ENCODE results near the gene FANCC. TPM values are rescaled to one million over a fixed set of nuclear protein-coding genes. Genes with fewer than 3 reads are reported as not detected.
A peak's percentile ranks its signal among the peaks of the same experiment; 100 is the strongest.

Gene FANCC
- total and polyA plus RNA-seq, 2 of the 4 experiments (the other 2 are of a cell fraction): 4.7 to 6.3 TPM

- ATAC-seq (ENCODE audit: low read depth) (peak; percentile 68), DNase-seq (no peak)
- in situ Hi-C loops (cut with MboI; ENCODE audit: low sequenced_read_pairs): no loop called here
- H3K9me3 ChIP-seq (ENCODE audit: control insufficient read depth, insufficient read depth, low read length): no peaks in the 10 kb centered on the region
- peaks cover 91% of the 10 kb centered on the region for H4K20me1 ChIP-seq (ENCODE audit: insufficient read depth, low read length)
- H3K79me1 ChIP-seq (ENCODE audit: low read depth in 1 of 2, low read length in 2 of 2): peaks cover 30 to 91% of the 10 kb centered on the region in 2 experiments
- no peak overlapping the region for H2BK20ac ChIP-seq (ENCODE audit: low read depth, low read length)
- H3K9me1 ChIP-seq (ENCODE audit: insufficient read depth, low read length): peaks cover 43% of the 10 kb centered on the region
- no peak overlapping the region for H2BK15ac ChIP-seq (ENCODE audit: low read depth, low read length)
- ChIA-PET CTCF (interaction anchor here (0.6 to 1.5 kb wide), 4 partner anchors 12 to 392 kb away, joined by 3 to 4 read pairs (median 4); no protein-coding TSS in a partner anchor), POLR2A (ENCODE audit: unreplicated experiment) (no interaction called here)
- no peak overlapping the region for H3K23ac ChIP-seq (ENCODE audit: low read depth, low read length)
- no TSS peak for BruUV-seq (replicated peaks)
- H3K4ac ChIP-seq (ENCODE audit: low read depth, low read length): no peak overlapping the region
- no peak for TF ChIP-seq RFX5 (IDR thresholded peaks at IDR 0.05; ENCODE audit: low read depth, low read length)
- TF ChIP-seq MXI1 (IDR thresholded peaks at IDR 0.05; ENCODE audit: borderline replicate concordance, low read depth, low read length): no peak
- TF ChIP-seq BHLHE40 (IDR thresholded peaks at IDR 0.05; ENCODE audit: low read depth, low read length): no peak
- no peak for TF ChIP-seq MAZ (IDR thresholded peaks at IDR 0.05; ENCODE audit: borderline replicate concordance, low read depth, low read length)
- TF ChIP-seq, protein P1, sequence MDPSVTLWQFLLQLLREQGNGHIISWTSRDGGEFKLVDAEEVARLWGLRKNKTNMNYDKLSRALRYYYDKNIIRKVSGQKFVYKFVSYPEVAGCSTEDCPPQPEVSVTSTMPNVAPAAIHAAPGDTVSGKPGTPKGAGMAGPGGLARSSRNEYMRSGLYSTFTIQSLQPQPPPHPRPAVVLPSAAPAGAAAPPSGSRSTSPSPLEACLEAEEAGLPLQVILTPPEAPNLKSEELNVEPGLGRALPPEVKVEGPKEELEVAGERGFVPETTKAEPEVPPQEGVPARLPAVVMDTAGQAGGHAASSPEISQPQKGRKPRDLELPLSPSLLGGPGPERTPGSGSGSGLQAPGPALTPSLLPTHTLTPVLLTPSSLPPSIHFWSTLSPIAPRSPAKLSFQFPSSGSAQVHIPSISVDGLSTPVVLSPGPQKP (IDR thresholded peaks at IDR 0.05; ENCODE audit: borderline replicate concordance, low read depth, low read length): no peak
- peak; percentile 30; the same call in 1 of the 2 replicates for TF ChIP-seq RAD21 (IDR thresholded peaks at IDR 0.05; ENCODE audit: low read length)
- peak; percentile 56 for TF ChIP-seq SMC3 (IDR thresholded peaks at IDR 0.05; ENCODE audit: low read depth, low read length)
- peak; percentile 35 for TF ChIP-seq CTCF (conservative IDR thresholded peaks at IDR 0.05; ENCODE audit: low read depth, low read length)
- no peak overlapping the region for H3K18ac ChIP-seq (ENCODE audit: low read depth, low read length)
- H4K8ac ChIP-seq (ENCODE audit: low read depth in 2 of 2, low read length in 2 of 2): no peak overlapping the region
- H3K4me3 ChIP-seq (ENCODE audit: insufficient read depth, low read depth, low read length): no peak overlapping the region
- dilution Hi-C loops (cut with HindIII; ENCODE audit: low sequenced_read_pairs, unreplicated experiment): no loop called here
- H3K9ac ChIP-seq (ENCODE audit: low read depth, low read length): no peak overlapping the region
- H3K27ac ChIP-seq (ENCODE audit: insufficient read depth, low read length): no peak overlapping the region
- H4K91ac ChIP-seq (ENCODE audit: insufficient read depth, low read depth, low read length): no peak overlapping the region
- H2AK9ac ChIP-seq (replicated peaks; ENCODE audit: low read depth, low read length, poor library complexity): no peak overlapping the region
- WGBS, 2 experiments (ENCODE audit: extremely low coverage in 2 of 2, insufficient read length in 1 of 2): 94% methylated on average over 6 of the region's 18 CpGs; no CpG with 5 or more reads in 1 of the 2 experiments
- peaks cover 46% of the 10 kb centered on the region for H3K36me3 ChIP-seq (ENCODE audit: control insufficient read depth, insufficient read depth, low read length)
- H3K4me2 ChIP-seq (ENCODE audit: low read depth, low read length): no peak overlapping the region
- no peaks in the 10 kb centered on the region for H3K27me3 ChIP-seq (ENCODE audit: control insufficient read depth, insufficient read depth, low read length)
- no peak overlapping the region for H3K56ac ChIP-seq (ENCODE audit: extremely low read depth, insufficient read depth, low read length)
- H2BK120ac ChIP-seq (ENCODE audit: low read depth, low read length): no peak overlapping the region
- no peak overlapping the region for H2AK5ac ChIP-seq (ENCODE audit: low read depth, low read length)
- H2BK5ac ChIP-seq (ENCODE audit: low read depth, low read length, poor library complexity, severe bottlenecking): no peak overlapping the region
- intact Hi-C loops (cut with micrococcal nuclease): loop anchor here (5.0 kb wide), 1 partner anchor 291 kb away; no protein-coding TSS in a partner anchor
- no peak overlapping the region for H4K5ac ChIP-seq (ENCODE audit: low read depth, low read length)
- H3K4me1 ChIP-seq (ENCODE audit: control insufficient read depth, insufficient read depth, low read length): peaks cover 17% of the 10 kb centered on the region
- no peak overlapping the region for H2AFZ ChIP-seq (replicated peaks; ENCODE audit: low read length, poor library complexity)
- H3K14ac ChIP-seq (replicated peaks; ENCODE audit: low read depth, low read length): no peak overlapping the region
These were observed 244.4 kb downstream of the FANCC start for GRCh38 chr9:95073042-95073607.

All from IMR-90 (cell line).